ENCODE data around the gene SLC39A6. TPM values are rescaled to one million over a fixed set of nuclear protein-coding genes. Genes with fewer than 3 reads are reported as not detected.

The SLC39A6 gene
- total and polyA plus RNA-seq, 2 donors (not counting 1 experiment from before 2014, with no cell fraction given): 8.9 to 19.5 TPM

DNA sequence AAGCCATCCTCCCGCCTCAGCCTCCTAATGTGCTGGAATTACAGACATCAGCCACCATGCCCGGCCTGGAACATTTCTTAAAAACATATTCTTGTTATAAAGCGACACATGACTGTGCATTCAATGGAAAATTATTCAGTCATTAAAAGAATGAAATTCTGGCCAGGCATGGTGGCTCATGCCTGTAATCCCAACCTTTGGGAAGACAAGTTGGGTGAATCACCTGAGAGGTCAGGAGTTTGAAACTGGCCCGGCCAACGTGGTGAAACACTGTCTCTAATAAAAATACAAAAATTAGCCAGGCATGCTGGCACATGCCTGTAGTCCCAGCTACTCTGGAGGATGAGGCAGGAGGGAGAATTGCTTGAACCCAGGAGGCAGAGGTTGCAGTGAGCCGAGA lies 40.1 kb downstream of the SLC39A6 start:
- WGBS (ENCODE audit: insufficient coverage): no CpG with 5 or more reads among the region's 6 CpGs
- POLR2A ChIA-PET: no interaction called here
- TF ChIP-seq, protein P1, sequence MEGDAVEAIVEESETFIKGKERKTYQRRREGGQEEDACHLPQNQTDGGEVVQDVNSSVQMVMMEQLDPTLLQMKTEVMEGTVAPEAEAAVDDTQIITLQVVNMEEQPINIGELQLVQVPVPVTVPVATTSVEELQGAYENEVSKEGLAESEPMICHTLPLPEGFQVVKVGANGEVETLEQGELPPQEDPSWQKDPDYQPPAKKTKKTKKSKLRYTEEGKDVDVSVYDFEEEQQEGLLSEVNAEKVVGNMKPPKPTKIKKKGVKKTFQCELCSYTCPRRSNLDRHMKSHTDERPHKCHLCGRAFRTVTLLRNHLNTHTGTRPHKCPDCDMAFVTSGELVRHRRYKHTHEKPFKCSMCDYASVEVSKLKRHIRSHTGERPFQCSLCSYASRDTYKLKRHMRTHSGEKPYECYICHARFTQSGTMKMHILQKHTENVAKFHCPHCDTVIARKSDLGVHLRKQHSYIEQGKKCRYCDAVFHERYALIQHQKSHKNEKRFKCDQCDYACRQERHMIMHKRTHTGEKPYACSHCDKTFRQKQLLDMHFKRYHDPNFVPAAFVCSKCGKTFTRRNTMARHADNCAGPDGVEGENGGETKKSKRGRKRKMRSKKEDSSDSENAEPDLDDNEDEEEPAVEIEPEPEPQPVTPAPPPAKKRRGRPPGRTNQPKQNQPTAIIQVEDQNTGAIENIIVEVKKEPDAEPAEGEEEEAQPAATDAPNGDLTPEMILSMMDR (IDR thresholded peaks at IDR 0.05): no peak
- no peak for TF ChIP-seq EZH2 (IDR thresholded peaks at IDR 0.05; ENCODE audit: borderline replicate concordance, insufficient read depth, low read depth, low read length, poor library complexity, severe bottlenecking)
- no peaks in the 10 kb centered on the region for H3K27me3 ChIP-seq (replicated peaks in 1 of 4; ENCODE audit: control extremely low read depth in 1 of 4, control insufficient read depth in 3 of 4, insufficient read depth in 4 of 4, low read length in 3 of 4)
- ATAC-seq (ENCODE audit: low read depth): no peak
- DNase-seq: no peak
- no peak overlapping the region for H3K27ac ChIP-seq (ENCODE audit: low read length in 2 of 2)
- no peak overlapping the region for H3K4me2 ChIP-seq (replicated peaks; ENCODE audit: low read depth, low read length, poor library complexity, severe bottlenecking)
- H2AFZ ChIP-seq (ENCODE audit: insufficient read depth, low read depth, low read length, poor library complexity, severe bottlenecking): no peak overlapping the region
- Mint-ChIP-seq H3K4me3 (no peak overlapping the region), H3K4me1 (peaks cover 8% of the 10 kb centered on the region), H3K27me3 (no peaks in the 10 kb centered on the region), H3K9me3 (ENCODE audit: insufficient read depth) (no peaks in the 10 kb centered on the region), H3K27ac (no peak overlapping the region)
- no peaks in the 10 kb centered on the region for H3K79me2 ChIP-seq (ENCODE audit: control insufficient read depth, insufficient read depth, low read length)
- no peak overlapping the region for H3K9ac ChIP-seq (ENCODE audit: low read length)
- H3K9me3 ChIP-seq (ENCODE audit: control extremely low read depth in 1 of 3, control insufficient read depth in 2 of 3, insufficient read depth in 1 of 3, low read length in 2 of 3): peaks cover 0 to 10% (median 0%) of the 10 kb centered on the region in 3 donors
- CTCF ChIA-PET: no interaction called here
- no peaks in the 10 kb centered on the region for H3K36me3 ChIP-seq (replicated peaks in 1 of 2; ENCODE audit: control extremely low read depth in 1 of 2, control insufficient read depth in 1 of 2, extremely low read depth in 1 of 2, insufficient read depth in 2 of 2, low read length in 1 of 2)
- H3K4me3 ChIP-seq (ENCODE audit: control extremely low read depth in 1 of 5, extremely low read depth in 1 of 5, insufficient read depth in 1 of 5, low read depth in 2 of 5, low read length in 4 of 5): no peak overlapping the region
- H4K20me1 ChIP-seq (ENCODE audit: control insufficient read depth, insufficient read depth, low read length, poor library complexity, severe bottlenecking): no peaks in the 10 kb centered on the region
- peaks cover 0 to 9% of the 10 kb centered on the region in 2 donors for H3K4me1 ChIP-seq (ENCODE audit: control insufficient read depth in 2 of 2, insufficient read depth in 2 of 2, low read length in 2 of 2)
- intact Hi-C loops (cut with micrococcal nuclease): no loop called here

DNA sequence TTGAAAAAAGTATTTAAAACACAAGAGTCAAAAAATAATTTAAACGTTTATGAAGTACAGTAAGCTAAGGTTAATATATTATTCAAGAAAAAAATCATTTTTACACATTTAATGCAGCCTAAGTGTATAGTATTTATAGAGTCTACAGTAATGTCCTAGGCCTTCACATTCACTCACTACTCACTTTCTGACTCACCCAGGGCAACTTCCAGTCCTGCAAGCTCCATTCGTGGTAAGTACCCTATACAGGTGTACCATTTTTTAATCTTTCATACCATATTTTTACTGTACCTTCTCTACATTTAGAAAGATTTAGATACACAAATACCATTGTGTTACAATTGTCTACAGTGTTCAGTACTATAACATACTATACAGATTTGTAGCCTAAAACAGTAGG lies 40.9 kb downstream of the SLC39A6 start:
- CTCF ChIA-PET: interaction anchor here (0.5 kb wide), 1 partner anchor 15 kb away, joined by 3 read pairs; no protein-coding TSS in a partner anchor
- Histone ChIP-seq H4K20me1 (ENCODE audit: control insufficient read depth, insufficient read depth, low read length, poor library complexity, severe bottlenecking) (no peaks in the 10 kb centered on the region), H3K27me3 (replicated peaks in 1 of 4; ENCODE audit: control extremely low read depth in 1 of 4, control insufficient read depth in 3 of 4, insufficient read depth in 4 of 4, low read length in 3 of 4) (no peaks in the 10 kb centered on the region), H3K79me2 (ENCODE audit: control insufficient read depth, insufficient read depth, low read length) (no peaks in the 10 kb centered on the region), H3K4me1 (ENCODE audit: control insufficient read depth in 2 of 2, insufficient read depth in 2 of 2, low read length in 2 of 2) (peaks cover 0 to 14% of the 10 kb centered on the region in 2 donors), H3K9me3 (ENCODE audit: control extremely low read depth in 1 of 3, control insufficient read depth in 2 of 3, insufficient read depth in 1 of 3, low read length in 2 of 3) (peaks cover 0 to 10% (median 0%) of the 10 kb centered on the region in 3 donors), H2AFZ (ENCODE audit: insufficient read depth, low read depth, low read length, poor library complexity, severe bottlenecking) (no peak overlapping the region), H3K4me2 (replicated peaks; ENCODE audit: low read depth, low read length, poor library complexity, severe bottlenecking) (no peak overlapping the region), H3K4me3 (ENCODE audit: control extremely low read depth in 1 of 5, extremely low read depth in 1 of 5, insufficient read depth in 1 of 5, low read depth in 2 of 5, low read length in 4 of 5) (no peak overlapping the region), H3K36me3 (replicated peaks in 1 of 2; ENCODE audit: control extremely low read depth in 1 of 2, control insufficient read depth in 1 of 2, extremely low read depth in 1 of 2, insufficient read depth in 2 of 2, low read length in 1 of 2) (no peaks in the 10 kb centered on the region), H3K9ac (ENCODE audit: low read length) (no peak overlapping the region), H3K27ac (ENCODE audit: low read length in 2 of 2) (no peak overlapping the region)
- Mint-ChIP-seq H3K4me3 (no peak overlapping the region), H3K9me3 (ENCODE audit: insufficient read depth) (no peaks in the 10 kb centered on the region), H3K4me1 (peaks cover 14% of the 10 kb centered on the region), H3K27me3 (no peaks in the 10 kb centered on the region), H3K27ac (no peak overlapping the region)
- intact Hi-C loops (cut with micrococcal nuclease): no loop called here
- 50% methylated on average over 1 of the region's 2 CpGs for WGBS (ENCODE audit: insufficient coverage)
- TF ChIP-seq, protein P1 (IDR thresholded peaks at IDR 0.05): no peak
- TF ChIP-seq EZH2 (IDR thresholded peaks at IDR 0.05; ENCODE audit: borderline replicate concordance, insufficient read depth, low read depth, low read length, poor library complexity, severe bottlenecking): no peak
- no peak for DNase-seq
- ATAC-seq (ENCODE audit: low read depth): no peak
- POLR2A ChIA-PET: no interaction called here

All from B cell (primary cell).